PC-3 (cell line): ENCODE data around the gene ZW10. TPM values are rescaled to one million over a fixed set of nuclear protein-coding genes. Genes with fewer than 3 reads are reported as not detected.

Source experiments
- ATAC-seq: fragments of 200-7000 bp; cut with Tn5 transposase; 2 replicates; pipeline ENCODE4 v1.9.1; 2020; ENCODE audit warnings: mild to moderate bottlenecking, moderate library complexity
- BruUV-seq: library from RNA; stranded (reverse); fragments of 400-500 nt; replicated peaks from 2 replicates; lab custom pipeline; 2021; lab: Mats Ljungman, UMichigan
- CTCF ChIA-PET: fragments of 300-600 bp; sonication (Branson Sonifier 250); formaldehyde crosslinking; loops from one replicate; lab custom pipeline; 2022; ENCODE audit warnings: antibody characterized with exemption; lab: Charles Lee
- POLR2A ChIA-PET: fragments of 300-600 bp; sonication (Branson Sonifier 250); formaldehyde crosslinking; loops from one replicate; lab custom pipeline; 2022; ENCODE audit warnings: antibody characterized with exemption; ENCODE audit not compliant: unreplicated experiment; lab: Charles Lee
- DNase-seq: peaks from one replicate; pipeline ENCODE4 v3.0.0-alpha.2; 2015
- H2AFZ ChIP-seq: fragments of 300-600 bp; sonication (generic); 2 replicates; pipeline ENCODE4 v1.6.0; 2016; ENCODE audit warnings: antibody characterized with exemption, low read length
- H3F3A ChIP-seq: fragments of 300-600 bp; sonication (generic); one replicate; pipeline ENCODE4 v1.6.0; 2017; ENCODE audit warnings: antibody characterized with exemption, low read length, control low read depth, mild to moderate bottlenecking; ENCODE audit not compliant: unreplicated experiment
- H3K27ac ChIP-seq: fragments of 300-600 bp; sonication (generic); 2 replicates; pipeline ENCODE4 v1.5.1; 2016; ENCODE audit warnings: mild to moderate bottlenecking, low read length
- H3K27me3 ChIP-seq: fragments of 300-600 bp; sonication (generic); 2 replicates; pipeline ENCODE4 v1.6.1; 2016; ENCODE audit warnings: low read length, mixed read lengths
- H3K36me3 ChIP-seq: fragments of 300-600 bp; sonication (generic); 2 replicates; pipeline ENCODE4 v1.6.1; 2016; ENCODE audit warnings: low read depth, mixed run types, low read length, mixed read lengths
- H3K4me1 ChIP-seq: fragments of 300-600 bp; sonication (generic); 2 replicates; pipeline ENCODE4 v1.5.1; 2016; ENCODE audit warnings: low read length; ENCODE audit not compliant: insufficient read depth
- H3K4me2 ChIP-seq: fragments of 300-600 bp; sonication (generic); 2 replicates; pipeline ENCODE4 v1.6.0; 2016; ENCODE audit warnings: low read length
- H3K4me3 ChIP-seq: fragments of 300-600 bp; sonication (generic); 2 replicates; pipeline ENCODE4 v1.5.1; 2016; ENCODE audit warnings: mild to moderate bottlenecking, low read length, mixed read lengths
- H3K79me2 ChIP-seq: fragments of 300-600 bp; sonication (generic); 2 replicates; pipeline ENCODE4 v1.6.1; 2017; ENCODE audit warnings: low read length, mixed read lengths
- H3K9ac ChIP-seq: fragments of 300-600 bp; sonication (generic); 2 replicates; pipeline ENCODE4 v1.6.0; 2016; ENCODE audit warnings: mild to moderate bottlenecking, low read length
- H3K9me2 ChIP-seq: fragments of 300-600 bp; sonication (generic); replicated peaks from 2 replicates; pipeline ENCODE4 v1.6.1; 2016; ENCODE audit warnings: mixed run types, low read length, mixed read lengths
- H3K9me3 ChIP-seq: fragments of 300-600 bp; sonication (generic); 2 replicates; pipeline ENCODE4 v1.6.1; 2016; ENCODE audit warnings: low read length, mixed read lengths
- H4K20me1 ChIP-seq: fragments of 300-600 bp; sonication (generic); 2 replicates; pipeline ENCODE4 v1.6.1; 2016; ENCODE audit warnings: low read length, mixed read lengths
- EZH2 ChIP-seq: fragments of 300-600 bp; sonication (generic); IDR thresholded peaks from one replicate; pipeline ENCODE4 v1.6.1; 2017; ENCODE audit warnings: antibody characterized with exemption, mild to moderate bottlenecking, low read length; ENCODE audit not compliant: unreplicated experiment
- EZH2phosphoT487 ChIP-seq: fragments of 300-600 bp; sonication (generic); IDR thresholded peaks from 2 replicates; pipeline ENCODE4 v1.6.1; 2018; ENCODE audit warnings: mild to moderate bottlenecking, antibody characterized with exemption, low read length, borderline replicate concordance
- intact Hi-C: fragments of 100-400 bp; cut with micrococcal nuclease; formaldehyde crosslinking; loops from 2 replicates; pipeline ENCODE4 v1.9.0; 2023
- total RNA-seq: library from RNA; depleted of rRNA; stranded (reverse); fragments of >200 nt; gene quantifications from 2 replicates; pipeline ENCODE4 v1.2.3, GENCODE V29; 2014
- TF ChIP-seq, protein P1 (sequence below): fragments of 300-600 bp; sonication (generic); conservative IDR thresholded peaks from 2 replicates; pipeline ENCODE4 v1.5.1; 2017; ENCODE audit warnings: antibody characterized with exemption, low read depth, mild to moderate bottlenecking, low read length

ZW10 gene
- total RNA-seq, 1 experiment from 2014 or later = 38.4 TPM

DNA sequence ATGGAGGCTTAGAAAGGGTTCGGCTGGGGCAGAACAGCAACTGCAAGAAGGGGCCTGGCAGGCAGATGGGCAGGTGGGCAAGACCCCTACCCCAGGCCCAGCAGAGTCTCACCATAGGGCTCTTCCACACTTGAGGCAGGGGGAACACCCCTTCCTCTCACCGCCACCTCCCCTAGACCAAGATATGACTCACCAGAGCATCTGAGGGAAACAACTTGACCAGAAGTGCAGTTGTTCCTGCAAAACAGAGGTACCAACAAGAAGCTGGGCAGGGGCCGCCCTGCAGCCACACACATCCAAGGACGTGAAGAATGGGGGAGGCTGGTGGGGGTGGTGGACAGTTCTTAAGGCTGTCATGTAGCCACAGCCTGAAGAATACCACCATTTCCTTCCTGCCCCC is 78.3 kb downstream of the ZW10 start:
- ATAC-seq (no peak), DNase-seq (no peak)
- no peaks in the 10 kb centered on the region for H4K20me1 ChIP-seq
- ChIA-PET CTCF (no interaction called here), POLR2A (no interaction called here)
- no peak overlapping the region for H3K4me3 ChIP-seq
- TF ChIP-seq EZH2 (no peak), EZH2phosphoT487 (no peak)
- TF ChIP-seq, protein P1, sequence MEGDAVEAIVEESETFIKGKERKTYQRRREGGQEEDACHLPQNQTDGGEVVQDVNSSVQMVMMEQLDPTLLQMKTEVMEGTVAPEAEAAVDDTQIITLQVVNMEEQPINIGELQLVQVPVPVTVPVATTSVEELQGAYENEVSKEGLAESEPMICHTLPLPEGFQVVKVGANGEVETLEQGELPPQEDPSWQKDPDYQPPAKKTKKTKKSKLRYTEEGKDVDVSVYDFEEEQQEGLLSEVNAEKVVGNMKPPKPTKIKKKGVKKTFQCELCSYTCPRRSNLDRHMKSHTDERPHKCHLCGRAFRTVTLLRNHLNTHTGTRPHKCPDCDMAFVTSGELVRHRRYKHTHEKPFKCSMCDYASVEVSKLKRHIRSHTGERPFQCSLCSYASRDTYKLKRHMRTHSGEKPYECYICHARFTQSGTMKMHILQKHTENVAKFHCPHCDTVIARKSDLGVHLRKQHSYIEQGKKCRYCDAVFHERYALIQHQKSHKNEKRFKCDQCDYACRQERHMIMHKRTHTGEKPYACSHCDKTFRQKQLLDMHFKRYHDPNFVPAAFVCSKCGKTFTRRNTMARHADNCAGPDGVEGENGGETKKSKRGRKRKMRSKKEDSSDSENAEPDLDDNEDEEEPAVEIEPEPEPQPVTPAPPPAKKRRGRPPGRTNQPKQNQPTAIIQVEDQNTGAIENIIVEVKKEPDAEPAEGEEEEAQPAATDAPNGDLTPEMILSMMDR = no peak
- intact Hi-C loops = no loop called here
- H3K9me2 ChIP-seq = no peaks in the 10 kb centered on the region
- H3K9ac ChIP-seq = no peak overlapping the region
- no peaks in the 10 kb centered on the region for H3K36me3 ChIP-seq
- no peaks in the 10 kb centered on the region for H3K27me3 ChIP-seq
- no TSS peak for BruUV-seq
- H3F3A ChIP-seq = no peaks in the 10 kb centered on the region
- H3K4me1 ChIP-seq = peaks cover 32% of the 10 kb centered on the region
- H3K9me3 ChIP-seq = no peaks in the 10 kb centered on the region
- H3K27ac ChIP-seq = no peak overlapping the region
- no peak overlapping the region for H3K4me2 ChIP-seq
- H3K79me2 ChIP-seq = no peaks in the 10 kb centered on the region
- no peak overlapping the region for H2AFZ ChIP-seq

GRCh38 chr11:113694390-113694789 is 79.1 kb downstream of the ZW10 start:
- Histone ChIP-seq H3K27me3 (no peaks in the 10 kb centered on the region), H3K9ac (no peak overlapping the region), H3K9me3 (no peaks in the 10 kb centered on the region), H3K4me3 (no peak overlapping the region), H4K20me1 (no peaks in the 10 kb centered on the region), H3K79me2 (no peaks in the 10 kb centered on the region), H3K4me2 (no peak overlapping the region), H3K9me2 (no peaks in the 10 kb centered on the region), H3F3A (no peaks in the 10 kb centered on the region), H3K4me1 (peaks cover 39% of the 10 kb centered on the region), H2AFZ (no peak overlapping the region), H3K36me3 (no peaks in the 10 kb centered on the region), H3K27ac (no peak overlapping the region)
- ChIA-PET CTCF (no interaction called here), POLR2A (no interaction called here)
- BruUV-seq = no TSS peak
- intact Hi-C loops = no loop called here
- no peak for TF ChIP-seq EZH2
- TF ChIP-seq, protein P1 = no peak
- no peak for TF ChIP-seq EZH2phosphoT487
- ATAC-seq = no peak
- DNase-seq = no peak

DNA sequence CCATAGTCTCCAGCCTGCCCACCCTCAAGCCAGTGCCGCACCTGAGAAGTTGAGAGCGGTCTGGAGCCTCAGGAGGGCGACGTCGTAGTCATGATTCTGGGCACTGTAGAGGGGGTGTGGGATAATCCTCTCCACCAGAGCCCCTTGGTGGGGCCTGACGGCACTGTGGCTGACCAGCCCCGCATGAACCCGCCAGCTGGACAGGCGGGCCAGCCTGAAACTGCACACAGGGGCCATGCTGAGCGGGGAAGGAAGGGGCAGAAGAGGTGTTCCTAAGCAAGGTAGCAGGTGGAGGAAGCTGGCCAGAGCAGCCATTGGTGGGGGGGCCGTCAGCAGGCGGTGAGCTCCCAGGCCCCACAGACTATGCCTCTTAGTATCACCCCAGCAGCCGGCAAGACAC is 80.5 kb downstream of the ZW10 start:
- ATAC-seq = no peak
- no peak overlapping the region for H3K4me2 ChIP-seq
- H4K20me1 ChIP-seq = no peaks in the 10 kb centered on the region
- no peaks in the 10 kb centered on the region for H3K9me2 ChIP-seq
- ChIA-PET CTCF (no interaction called here), POLR2A (no interaction called here)
- H3F3A ChIP-seq = no peaks in the 10 kb centered on the region
- no peaks in the 10 kb centered on the region for H3K27me3 ChIP-seq
- no peaks in the 10 kb centered on the region for H3K36me3 ChIP-seq
- H3K4me3 ChIP-seq = no peak overlapping the region
- DNase-seq = no peak
- no peaks in the 10 kb centered on the region for H3K79me2 ChIP-seq
- intact Hi-C loops = no loop called here
- no peak overlapping the region for H2AFZ ChIP-seq
- H3K27ac ChIP-seq = no peak overlapping the region
- H3K9ac ChIP-seq = no peak overlapping the region
- TF ChIP-seq EZH2phosphoT487 (no peak), EZH2 (no peak)
- TF ChIP-seq, protein P1 = no peak
- no TSS peak for BruUV-seq
- peaks cover 30% of the 10 kb centered on the region for H3K4me1 ChIP-seq
- no peaks in the 10 kb centered on the region for H3K9me3 ChIP-seq
